Fibroblast of skin of right biceps (primary cell): Measurements from ENCODE around the gene ARHGAP27.

Experiments
- DNase-seq: peaks from one replicate; pipeline ENCODE4 v3.0.0-alpha.2; 2013

ARHGAP27 gene

GRCh38 chr17:45384047-45384788 is 48.5 kb downstream of the ARHGAP27 start:
- no peak for DNase-seq

- DNase-seq: no peak
Observed at GRCh38 chr17:45383003-45383402, 49.7 kb downstream of the ARHGAP27 start.

- DNase-seq: no peak
Observed at GRCh38 chr17:45382226-45382625, 50.4 kb downstream of the ARHGAP27 start.

GRCh38 chr17:45380991-45381390 is 51.7 kb downstream of the ARHGAP27 start:
- DNase-seq: no peak

- DNase-seq: no peak
Observed at GRCh38 chr17:45380046-45380765, 52.5 kb downstream of the ARHGAP27 start.

- no peak for DNase-seq
Observed at GRCh38 chr17:45377401-45377800, 55.3 kb downstream of the ARHGAP27 start.

- no peak for DNase-seq
Observed at GRCh38 chr17:45376171-45377005, 56.3 kb downstream of the ARHGAP27 start.

- DNase-seq: no peak
Observed at GRCh38 chr17:45374501-45374900, 58.2 kb downstream of the ARHGAP27 start.

- no peak for DNase-seq
Observed at GRCh38 chr17:45372325-45372869, 60.3 kb downstream of the ARHGAP27 start.

GRCh38 chr17:45371414-45372324 is 61.0 kb downstream of the ARHGAP27 start:
- peak; percentile 98 for DNase-seq

GRCh38 chr17:45370949-45371413 is 61.7 kb downstream of the ARHGAP27 start:
- peak; percentile 44 for DNase-seq

- no peak for DNase-seq
Observed at GRCh38 chr17:45369421-45369820, 63.2 kb downstream of the ARHGAP27 start.

- peak; percentile 90 for DNase-seq
Observed at GRCh38 chr17:45368651-45369050, 64.0 kb downstream of the ARHGAP27 start.

- DNase-seq: no peak
Observed at GRCh38 chr17:45367216-45367615, 65.5 kb downstream of the ARHGAP27 start.

- no peak for DNase-seq
Observed at GRCh38 chr17:45366691-45367090, 66.0 kb downstream of the ARHGAP27 start.

GRCh38 chr17:45366049-45366448 is 66.6 kb downstream of the ARHGAP27 start:
- DNase-seq: no peak

- DNase-seq: peak; percentile 40
Observed at GRCh38 chr17:45364531-45365390, 67.9 kb downstream of the ARHGAP27 start.

GRCh38 chr17:45363498-45363897 is 69.2 kb downstream of the ARHGAP27 start:
- no peak for DNase-seq

GRCh38 chr17:45361976-45362375 is 70.7 kb downstream of the ARHGAP27 start:
- no peak for DNase-seq

GRCh38 chr17:45361451-45361850 is 71.2 kb downstream of the ARHGAP27 start:
- DNase-seq: no peak
